Astrocyte of the hippocampus (primary cell): Measurements from ENCODE around the gene LETM1.
A peak's percentile ranks its signal among the peaks of the same experiment; 100 is the strongest.

Experiments used
- DNase-seq: peaks from one replicate; pipeline ENCODE4 v3.0.0; 2011; ENCODE audit warnings: low read depth, low spot score

The LETM1 gene

DNA sequence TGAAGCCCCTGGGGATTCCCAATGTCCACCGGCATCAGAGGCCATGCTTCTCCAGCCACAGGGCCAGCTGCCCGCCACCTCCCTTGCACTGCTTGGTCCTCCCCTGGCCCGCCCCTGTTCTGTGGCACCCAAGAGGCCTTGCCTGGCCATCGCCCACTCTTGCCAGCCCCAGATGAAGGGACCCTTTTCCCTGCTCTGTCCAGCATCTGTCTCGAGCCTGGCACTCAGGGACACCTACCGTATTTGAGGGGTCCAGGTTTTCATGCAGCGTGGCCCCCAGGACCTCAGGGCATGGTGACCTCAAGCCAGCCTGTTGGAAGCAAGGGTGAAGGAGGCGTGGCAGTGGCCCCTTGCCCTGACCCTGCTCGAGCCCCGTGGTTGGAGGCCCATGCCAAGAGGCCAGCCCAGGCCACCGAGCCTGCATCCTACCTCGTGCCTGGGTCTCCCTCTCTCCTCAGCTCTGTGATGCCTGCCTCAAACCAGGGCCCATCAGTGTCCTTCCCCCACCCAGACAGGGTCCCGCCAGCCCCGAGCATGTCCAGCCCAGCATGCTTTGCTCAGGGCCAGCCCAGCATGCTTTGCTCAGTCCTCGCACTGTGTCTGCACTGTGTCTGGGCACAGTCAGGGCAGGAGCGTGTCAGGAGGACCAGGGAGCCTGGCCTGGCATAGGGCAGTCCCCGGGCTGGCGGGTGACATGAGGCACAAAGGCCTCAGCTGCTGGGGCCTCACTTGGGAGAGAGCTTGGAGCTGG is 77.1 kb downstream of the LETM1 start:
- DNase-seq, result no peak

DNA sequence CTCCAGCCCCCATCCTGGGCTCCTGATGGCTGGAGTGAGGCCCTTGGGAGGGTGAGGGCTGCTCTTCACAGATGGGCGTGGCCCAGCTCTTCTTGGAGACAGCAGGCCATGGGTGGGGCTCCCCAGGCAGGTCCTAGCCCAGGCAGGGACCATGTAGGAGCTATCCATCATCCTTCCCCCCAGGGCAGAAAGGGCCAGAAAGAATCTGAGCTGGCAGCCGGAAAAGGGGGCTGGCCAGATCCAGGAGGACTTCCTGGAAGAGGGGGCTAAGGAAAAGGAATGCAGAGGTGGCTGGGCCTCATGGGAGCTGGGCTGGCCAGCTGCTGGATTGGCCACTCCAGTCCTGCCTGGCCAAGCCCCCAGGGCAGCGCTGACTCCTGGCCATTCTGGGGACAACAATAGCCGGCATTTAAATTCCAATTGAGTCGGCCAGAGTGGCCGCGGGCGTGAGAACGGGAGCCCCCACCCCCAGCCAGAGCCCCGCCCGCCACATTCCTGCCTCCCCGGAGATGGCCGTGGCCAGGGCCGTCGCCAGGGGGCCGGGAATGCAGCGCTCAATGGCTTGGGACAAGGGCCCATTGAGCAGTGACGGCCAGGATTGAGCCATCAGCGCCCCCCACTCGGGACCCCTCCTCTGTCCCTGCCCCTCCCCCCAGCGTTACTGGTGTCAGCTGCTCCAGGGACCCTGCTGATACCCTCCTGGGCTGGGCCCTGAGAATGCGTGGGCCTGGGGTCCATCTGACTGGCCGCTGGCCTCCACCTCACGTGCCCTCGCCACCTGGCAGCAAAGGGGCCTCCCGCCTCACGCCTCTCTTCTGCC is 77.9 kb downstream of the LETM1 start:
- peak; percentile 90 for DNase-seq

DNA sequence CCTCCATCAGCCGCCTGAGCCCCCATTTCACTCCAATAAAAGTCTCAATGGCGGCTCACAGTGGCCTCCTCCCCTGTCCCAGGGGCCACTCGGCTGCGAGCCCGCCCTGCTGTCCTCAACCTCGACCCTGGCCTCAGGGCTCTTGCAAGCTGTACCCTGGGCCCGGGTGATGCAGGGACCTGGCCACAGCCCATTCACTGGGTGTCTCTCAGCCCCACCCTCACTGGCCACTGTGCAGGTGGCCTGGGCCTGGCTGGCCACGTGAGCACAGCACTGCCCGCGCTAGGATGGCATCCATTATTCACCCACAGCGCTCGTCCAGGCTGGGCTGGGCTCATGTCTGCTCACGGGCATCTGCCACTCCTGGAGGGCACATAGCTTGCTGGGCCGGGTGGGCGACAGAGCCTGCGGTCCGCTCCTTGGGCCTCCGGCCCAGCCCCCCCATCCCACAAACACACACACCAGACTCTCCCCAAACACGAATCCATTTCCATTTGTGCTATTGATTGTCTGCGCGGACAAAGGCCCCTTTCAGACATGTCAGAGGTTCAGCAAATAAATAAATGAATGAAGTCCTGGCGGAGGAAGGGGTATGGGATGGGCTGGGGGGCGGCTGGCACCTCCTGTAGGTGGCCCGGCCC is 79.3 kb downstream of the LETM1 start:
- no peak for DNase-seq

DNA sequence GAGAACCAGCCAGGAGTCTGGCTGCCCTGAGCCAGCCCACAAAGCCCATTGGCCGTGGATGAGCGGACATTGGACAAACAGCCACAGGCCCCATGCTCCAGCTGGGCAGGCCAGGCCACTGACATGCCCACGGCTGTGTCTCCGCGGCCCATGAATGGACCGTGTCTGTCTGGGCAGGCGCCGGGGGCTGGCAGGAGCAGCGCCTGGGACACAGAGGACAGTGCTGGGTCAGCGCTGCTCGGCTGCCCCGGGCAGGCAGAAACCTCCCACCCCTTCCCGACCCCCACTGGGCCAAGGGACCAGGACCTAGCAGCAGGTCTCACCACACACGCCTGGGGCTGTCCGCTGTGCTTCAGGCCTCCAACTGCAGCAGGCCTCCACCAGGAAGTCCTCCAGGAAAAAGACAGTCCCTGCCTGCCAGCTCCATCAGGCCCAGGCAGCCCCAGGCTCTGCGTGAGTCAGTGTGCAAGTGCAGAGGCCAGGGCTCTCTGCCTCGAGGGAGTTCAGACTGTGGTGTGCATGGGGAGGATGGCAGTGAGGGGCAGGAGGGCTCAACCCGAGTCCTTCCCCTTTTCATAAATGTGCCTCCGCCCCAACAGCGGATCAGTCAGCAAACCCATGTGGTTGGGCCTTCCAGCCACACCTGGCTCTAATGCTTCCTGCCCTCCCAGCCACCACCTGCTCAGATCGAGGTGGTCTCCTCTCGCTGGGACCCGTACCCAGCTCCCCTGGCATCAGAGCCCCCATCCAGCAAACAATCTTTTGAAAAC is 80.0 kb downstream of the LETM1 start:
- DNase-seq, result peak; percentile 59

DNA sequence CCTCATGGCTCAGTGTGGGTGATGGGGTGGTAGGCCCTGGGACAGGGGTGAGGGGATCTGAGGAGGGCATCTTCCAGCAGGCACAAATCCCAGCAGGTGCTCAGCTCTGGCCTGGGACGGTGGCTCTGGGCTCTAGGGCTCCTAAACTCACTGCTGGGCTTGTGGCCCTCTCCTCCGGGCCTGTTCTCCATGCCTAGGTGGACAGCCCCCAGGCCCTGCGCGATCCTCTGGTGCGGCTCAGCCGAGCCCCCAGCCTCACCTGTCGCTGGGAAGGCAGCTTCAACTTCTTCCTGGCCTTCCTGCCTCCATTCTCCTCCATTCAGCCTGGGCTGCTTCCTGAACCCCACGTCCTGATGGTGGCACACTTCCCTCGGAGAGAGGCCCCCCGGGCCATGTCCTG is 82.2 kb downstream of the LETM1 start:
- no peak for DNase-seq

DNA sequence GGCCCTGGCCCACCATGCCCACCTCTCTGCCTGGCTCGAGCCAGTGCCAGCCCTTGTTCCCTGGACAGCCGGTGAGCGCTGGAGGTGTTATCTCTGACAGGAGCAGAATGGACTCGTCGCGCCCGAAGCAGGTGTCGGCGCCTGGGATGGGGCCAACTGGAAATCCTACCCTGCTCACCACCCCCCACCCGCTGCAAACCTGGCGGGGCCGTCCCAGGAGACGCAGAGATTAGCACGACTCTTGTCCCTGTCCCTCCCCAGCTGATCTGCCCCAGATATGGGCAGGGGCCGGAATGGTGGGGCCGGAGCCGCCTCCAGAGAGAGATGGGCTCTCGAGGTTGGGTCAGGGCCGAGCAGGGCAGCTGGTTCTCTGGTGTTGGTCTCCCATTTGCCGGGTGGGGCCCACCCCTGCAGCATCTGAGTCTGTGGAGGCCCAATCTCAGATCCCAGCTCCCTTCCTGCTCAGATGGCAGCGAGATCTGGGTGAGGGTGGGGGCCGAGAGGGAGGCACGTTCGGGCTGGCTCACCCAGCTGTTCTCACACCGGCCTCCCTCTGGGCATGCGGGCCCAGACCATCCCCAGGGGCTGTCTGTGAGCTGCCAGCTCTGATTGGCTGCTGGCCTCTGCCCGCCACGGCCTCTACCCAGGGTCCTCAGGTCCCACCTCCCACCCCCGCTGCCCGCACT is 83.0 kb downstream of the LETM1 start:
- DNase-seq, result no peak

DNA sequence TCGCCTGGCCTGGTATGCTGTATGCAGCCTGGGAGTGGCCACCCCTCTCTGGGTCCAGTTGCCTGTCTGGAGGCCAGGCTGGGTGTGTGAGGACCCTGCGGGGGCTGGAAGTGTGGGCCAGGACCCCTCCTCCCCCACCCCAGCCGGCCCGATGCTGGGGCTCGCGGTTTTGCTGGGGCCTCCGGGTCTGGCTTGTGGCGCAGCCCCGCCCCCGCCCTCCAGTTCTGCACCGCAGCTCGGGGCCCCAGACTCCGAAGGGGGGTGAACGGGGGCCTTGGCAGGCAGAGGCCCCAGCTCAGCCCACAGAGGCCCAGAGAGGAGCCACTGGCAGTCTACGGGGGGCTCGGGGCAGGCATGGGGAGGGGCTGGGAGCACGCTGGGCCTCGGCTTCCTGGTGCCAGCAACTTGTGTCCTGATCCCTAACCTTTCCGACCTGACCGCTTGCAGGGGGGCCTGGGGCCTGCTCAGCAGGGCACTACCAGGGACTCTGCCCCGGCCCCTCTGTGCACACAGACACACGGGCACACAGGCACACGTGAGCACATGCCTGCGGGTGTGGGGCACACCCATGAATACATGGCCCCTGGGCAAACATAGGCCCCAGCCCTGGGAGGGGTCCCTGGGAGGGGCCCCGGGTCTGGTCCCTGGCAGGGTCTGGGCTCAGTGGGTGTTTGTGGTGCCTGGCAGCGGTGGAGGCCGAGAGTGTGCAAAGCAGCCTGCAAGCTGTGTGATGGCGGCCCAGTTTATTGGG is 84.2 kb downstream of the LETM1 start:
- DNase-seq, result peak; percentile 45

DNA sequence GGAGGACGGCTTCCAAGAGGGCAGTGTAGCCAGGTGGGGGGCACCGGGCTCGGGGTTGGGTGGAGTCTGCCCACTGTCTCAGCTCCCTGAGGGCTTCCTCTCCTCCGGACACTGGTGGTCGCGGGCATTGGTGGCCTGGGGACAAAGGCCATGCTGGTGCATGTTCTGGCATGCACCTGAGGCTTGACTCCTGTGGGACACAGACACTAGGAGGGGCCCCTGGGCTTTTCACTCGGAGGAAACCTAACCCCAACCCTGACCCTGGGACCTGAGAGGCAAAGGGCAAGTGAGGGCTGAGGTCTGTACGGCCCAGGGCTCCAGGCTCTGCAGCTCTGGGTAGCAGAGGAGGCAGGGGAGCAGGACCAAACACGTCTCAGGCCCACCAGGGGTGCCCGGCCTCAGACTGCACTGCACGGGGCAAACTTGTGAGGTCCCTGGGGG is 85.1 kb downstream of the LETM1 start:
- no peak for DNase-seq

DNA sequence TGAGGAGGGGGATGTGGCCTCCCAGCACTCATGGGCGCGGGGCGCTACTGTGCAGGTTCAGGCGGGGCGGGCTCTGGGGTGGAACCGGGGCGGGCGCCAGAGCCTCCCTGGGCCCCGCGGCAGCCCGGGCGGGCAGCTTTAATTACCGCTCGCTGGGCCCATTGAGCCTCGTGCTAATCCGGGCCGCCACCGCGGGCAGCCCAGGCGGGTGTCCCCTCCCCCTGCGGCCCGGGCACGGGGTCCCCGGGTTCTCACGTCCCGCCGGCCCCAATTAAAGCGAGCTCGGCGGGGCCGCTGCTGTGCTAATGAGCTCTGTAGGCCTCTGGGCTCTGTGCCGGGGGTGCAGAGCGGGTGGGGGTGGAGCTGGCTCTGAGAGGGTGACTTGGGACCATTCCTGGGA is 85.7 kb downstream of the LETM1 start:
- DNase-seq, result peak; percentile 37

DNA sequence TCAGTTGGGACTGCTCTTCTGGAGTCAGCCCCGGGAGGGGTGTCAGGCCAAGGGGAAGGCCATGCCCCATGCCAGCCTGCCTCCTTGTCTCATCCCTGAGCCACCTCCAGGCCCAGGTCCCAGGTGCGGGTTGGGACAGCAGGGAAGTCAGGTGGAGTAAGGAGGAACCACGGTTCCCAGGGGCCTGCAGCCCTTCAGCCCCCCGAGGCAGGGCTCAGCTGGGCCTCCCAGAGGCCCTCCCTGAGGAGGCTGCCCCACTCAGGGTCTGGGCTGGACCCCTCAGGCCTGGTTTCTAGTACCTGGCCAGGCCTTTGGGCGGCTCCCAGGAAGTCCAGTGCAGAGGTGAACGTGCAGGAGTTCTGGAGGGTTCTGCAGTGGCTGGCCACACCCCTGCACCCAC is 86.3 kb downstream of the LETM1 start:
- DNase-seq, result no peak

DNA sequence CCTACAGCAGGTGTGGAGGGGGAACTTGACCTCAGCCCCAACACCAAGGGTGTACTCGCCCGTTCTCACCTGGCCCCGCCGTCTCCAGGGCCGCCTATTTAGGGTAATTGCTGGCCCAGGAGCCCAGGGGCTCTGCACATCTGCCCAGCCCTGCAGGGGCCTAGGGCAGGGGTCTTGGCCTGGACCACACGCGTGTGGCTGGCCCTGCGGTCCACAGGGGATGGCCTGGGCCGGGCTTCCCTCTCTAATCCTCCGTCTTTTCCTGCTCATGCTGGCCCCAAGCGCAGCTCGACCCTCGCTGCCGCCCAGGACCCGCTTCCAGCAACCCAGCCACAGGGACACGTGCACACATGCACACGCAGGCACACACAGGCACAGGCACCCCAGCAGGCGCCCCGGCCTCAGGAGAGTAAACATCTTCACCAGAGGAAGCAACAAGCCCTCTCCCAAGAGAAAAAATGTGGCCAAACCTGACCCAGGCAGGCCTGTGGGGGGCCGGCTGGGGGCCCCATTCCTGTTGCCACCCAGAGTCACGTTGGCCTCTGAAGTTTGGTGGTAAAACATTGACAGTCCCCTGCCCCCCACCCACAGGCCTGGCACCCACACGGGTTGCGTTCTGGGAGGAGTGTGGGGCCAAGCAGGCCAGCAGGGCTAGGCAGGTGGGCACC is 87.5 kb downstream of the LETM1 start:
- no peak for DNase-seq

DNA sequence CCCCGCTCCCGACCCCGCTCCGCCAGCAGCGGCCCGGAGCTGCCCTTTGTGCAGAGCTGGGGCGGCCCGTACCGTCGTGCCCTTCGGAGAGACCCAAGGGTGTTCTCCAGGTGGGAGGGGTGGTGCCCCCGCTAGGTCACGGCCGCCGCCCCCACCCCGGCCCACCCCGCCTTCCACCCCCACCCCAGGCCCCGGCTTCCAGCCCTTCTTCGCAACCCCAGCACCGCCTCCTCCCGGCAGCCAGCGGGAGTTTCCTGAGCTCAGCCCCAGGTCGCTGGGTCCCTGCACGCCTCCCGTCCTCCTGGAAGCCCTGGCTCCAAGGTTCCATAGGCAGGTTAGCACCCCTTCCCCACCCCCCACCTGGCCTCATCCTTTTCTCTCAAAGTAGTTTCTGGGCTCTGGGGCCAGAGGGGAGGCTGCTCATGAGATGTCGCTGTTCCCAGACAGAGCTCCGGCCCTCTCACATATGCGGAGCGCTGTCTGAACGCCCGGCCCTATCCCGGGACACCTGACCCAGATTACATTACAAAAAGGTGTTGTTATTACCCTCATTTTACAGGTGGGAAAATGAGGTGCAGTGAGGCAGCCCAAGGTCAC is 88.1 kb downstream of the LETM1 start:
- peak; percentile 69 for DNase-seq

DNA sequence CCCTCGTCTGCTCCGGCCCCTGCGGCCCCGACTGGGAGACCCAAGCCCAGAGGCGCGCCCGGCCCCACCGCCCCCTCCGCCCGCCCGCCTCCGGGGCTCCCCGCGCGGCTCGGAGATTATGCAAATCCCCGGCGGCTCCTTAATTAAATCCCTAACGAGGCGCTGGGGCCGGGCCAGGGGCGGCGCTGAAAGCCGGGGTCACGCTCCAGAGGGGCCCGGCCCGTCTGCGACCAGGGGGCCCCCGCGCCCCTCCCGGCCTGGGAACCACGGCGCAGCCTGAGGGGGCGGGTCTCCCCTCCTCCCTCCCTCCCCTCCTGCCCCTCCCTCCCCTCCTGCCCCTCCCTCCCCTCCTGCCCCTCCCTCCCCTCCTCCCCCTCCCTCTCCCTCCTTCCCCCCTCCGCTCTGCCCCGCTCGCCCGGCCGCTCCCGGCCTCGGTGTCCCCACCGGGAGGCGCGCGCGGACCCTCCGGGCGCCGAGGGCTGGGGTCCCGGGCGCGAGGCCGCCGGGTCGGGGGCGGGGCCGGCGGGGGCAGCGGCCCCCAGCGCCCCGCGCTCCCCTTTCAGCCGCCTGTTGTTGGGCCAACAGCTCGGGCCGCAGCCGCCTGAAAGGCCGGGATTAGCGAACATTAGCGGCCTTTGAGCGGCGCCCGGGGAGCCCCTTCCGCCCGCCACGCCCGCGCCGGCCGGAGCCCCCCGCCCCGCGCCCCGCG is 88.7 kb downstream of the LETM1 start:
- peak; percentile 49 for DNase-seq

DNA sequence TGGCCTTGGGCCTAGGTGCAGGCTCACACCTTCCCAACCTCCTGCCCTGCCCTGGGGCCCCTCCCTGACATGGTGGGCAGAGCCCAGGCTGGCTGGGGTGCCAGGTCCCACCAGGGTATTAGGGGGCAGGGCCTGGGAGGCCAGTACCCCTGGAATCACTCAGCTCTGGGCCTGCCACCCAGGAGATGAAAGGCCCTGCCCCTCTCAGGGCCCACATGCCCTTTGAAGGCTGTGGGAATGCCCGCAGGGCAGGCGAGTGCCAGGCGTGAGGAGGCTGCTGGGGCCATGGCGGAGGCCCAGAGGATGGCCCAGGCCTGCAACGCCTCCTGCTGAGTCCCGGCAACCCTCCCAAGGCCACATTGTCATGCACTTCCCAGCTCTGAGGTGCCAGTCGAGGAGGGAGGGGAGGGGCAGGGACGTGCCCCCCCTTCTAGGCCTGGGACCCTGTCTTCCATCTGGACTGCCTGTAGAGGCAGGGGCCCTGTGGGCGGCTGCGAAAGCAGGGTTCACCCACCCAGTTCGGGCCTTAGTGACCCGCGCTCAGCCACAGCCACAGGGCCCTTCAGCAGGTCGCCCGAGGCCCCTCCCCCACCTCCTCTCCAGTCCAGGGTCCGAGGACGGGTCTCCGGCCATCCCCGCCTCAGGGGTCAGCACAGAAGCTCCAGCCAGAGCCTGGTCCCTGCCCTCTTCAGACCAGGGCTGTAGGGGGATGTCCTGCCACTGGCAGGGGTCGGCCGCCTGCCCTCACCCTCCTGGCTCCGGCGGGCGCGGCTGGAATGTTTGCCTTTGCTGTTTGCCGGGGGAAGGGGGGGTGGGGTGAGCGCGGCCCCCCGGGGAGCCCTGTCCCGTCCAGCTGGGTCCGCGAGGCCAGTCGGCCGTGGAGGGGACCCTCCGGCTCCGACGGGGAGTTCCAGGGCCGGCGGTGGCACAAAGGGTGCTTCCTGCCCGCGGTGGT is 89.6 kb downstream of the LETM1 start:
- DNase-seq, result peak; percentile 50

DNA sequence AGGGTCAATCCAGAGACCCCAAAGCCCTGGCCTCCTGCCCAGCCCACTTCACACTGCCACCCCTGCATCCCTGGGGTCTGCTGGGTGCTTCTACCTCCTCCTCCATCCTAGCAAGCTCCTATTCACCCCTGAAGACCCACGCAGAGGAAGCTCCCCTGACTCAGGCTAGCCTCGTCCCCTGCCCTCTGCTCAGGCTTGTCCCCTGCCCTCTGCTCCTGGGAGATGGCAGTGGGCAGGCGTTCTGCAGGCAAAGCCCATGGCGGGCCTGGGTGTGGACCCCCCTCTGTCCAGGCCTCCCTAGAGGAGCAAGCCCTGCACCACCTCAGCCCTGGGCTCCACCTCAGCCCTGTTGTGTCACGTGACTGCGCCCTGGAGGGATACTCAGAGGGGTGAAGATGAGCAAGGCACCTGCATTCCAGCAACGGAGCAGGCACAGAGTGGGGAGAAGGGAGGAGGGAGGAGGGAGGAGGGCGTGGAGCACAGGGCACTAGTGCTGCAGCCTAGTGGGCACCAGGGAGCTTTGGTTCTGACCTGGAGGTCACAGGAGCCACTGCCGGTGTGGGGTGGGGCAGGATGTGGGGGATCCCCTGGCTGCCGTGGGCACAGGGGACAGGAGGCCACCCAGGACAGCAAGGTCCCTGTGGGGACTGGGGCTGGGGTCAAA is 90.4 kb downstream of the LETM1 start:
- DNase-seq, result no peak

DNA sequence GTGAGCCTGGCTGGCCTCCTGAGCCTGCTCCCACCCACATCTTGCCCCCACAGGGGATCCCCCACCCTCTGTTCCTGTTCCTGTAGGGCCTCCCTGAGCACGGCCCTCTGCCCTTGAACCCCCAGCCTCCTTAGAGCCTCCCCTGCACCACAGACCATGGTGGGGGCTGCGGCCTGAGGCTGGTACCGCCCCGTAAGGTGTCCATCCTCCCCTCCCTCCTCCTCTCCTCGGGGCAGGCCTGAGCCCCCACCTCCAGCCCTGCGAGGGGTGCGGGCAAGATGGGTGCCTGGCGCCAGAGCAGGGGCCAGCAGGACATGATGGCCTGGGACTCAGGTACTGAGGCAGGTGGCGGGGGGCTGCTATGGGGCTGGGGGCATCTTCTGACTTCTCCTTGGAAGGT is 91.3 kb downstream of the LETM1 start:
- no peak for DNase-seq

DNA sequence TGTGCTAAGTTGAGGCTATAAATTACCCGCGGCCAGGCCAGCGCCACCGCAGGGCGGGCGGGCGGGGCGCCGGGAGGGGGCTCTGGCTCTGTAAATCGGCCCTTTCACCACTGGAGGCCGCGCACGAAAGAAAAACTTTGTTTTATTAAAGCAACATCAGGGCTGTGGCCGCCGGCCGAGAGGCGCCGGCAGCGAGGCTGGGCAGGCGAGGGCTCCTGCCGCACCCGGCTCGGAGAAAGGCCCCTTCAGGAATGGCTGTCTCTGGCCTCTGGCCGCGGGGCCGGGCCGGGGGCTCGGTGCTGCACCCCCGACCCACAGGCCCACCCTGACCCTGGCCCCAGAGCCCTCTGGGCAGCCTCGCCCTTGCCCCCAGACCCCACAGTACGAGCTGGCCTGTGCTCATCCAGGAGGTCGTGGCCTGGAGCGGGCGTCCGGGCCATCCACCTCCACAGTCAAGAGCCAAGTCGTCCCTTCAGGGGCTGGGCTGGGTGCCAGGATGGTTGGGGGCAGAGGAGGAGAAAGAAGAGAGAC is 92.3 kb downstream of the LETM1 start:
- DNase-seq, result peak; percentile 80
